Measurements from ENCODE around the gene PACRG. TPM values are rescaled to one million over a fixed set of nuclear protein-coding genes. Genes with fewer than 3 reads are reported as not detected.

PACRG gene
- total and polyA plus RNA-seq, 10 of the 15 experiments (the other 5 are each of a cell fraction or from before 2014, with no cell fraction given) = not detected

- Histone ChIP-seq H3K9me3 (replicated peaks; ENCODE audit: control insufficient read depth, insufficient read depth, low read length) (no peaks in the 10 kb centered on the region), H3K27ac (ENCODE audit: control insufficient read depth, insufficient read depth) (no peak overlapping the region), H4K20me1 (ENCODE audit: control insufficient read depth, insufficient read depth) (no peaks in the 10 kb centered on the region), H3K4me2 (ENCODE audit: control insufficient read depth, insufficient read depth) (no peak overlapping the region), H3K9ac (ENCODE audit: control insufficient read depth, insufficient read depth, low read length) (no peak overlapping the region), H3K27me3 (replicated peaks in 1 of 2; ENCODE audit: control insufficient read depth in 2 of 2, insufficient read depth in 2 of 2, low read length in 1 of 2) (no peaks in the 10 kb centered on the region), H3K4me1 (ENCODE audit: control insufficient read depth, insufficient read depth, low read length) (no peaks in the 10 kb centered on the region), H2AFZ (ENCODE audit: control insufficient read depth, low read depth, low read length) (no peak overlapping the region), H3K4me3 (no peak overlapping the region), H3K36me3 (ENCODE audit: control insufficient read depth in 2 of 2, insufficient read depth in 2 of 2, low read length in 1 of 2) (no peaks in the 10 kb centered on the region), H3K79me2 (ENCODE audit: control insufficient read depth, insufficient read depth, low read length) (no peaks in the 10 kb centered on the region)
- FAIRE-seq (no peak), DNase-seq (ENCODE audit: low read depth, low spot score) (no peak), ATAC-seq (no peak)
- intact Hi-C loops (cut with micrococcal nuclease; ENCODE audit: unreplicated experiment) (no loop called here), in situ Hi-C loops (cut with MboI) (no loop called here)
- 30% methylated on average over 9 of the region's 9 CpGs for WGBS (ENCODE audit: insufficient coverage, insufficient replicate concordance, low lambda C conversion rate, missing lambda C conversion rate)
- POLR2A ChIA-PET = interaction anchor here (0.7 kb wide), 1 partner anchor 13 kb away, joined by 3 read pairs; no protein-coding TSS in a partner anchor
- TF ChIP-seq EED (IDR thresholded peaks at IDR 0.05; ENCODE audit: low read depth) = no peak
- TF ChIP-seq ATF7 (IDR thresholded peaks at IDR 0.05; ENCODE audit: low read depth) = no peak
- TF ChIP-seq DPF2 (IDR thresholded peaks at IDR 0.05) = no peak
- no peak for TF ChIP-seq JUND (IDR thresholded peaks at IDR 0.05; ENCODE audit: low read depth, low read length)
- no peak for TF ChIP-seq FOS (IDR thresholded peaks at IDR 0.05; ENCODE audit: borderline replicate concordance, extremely low read depth, insufficient read length)
- no peak for TF ChIP-seq ATF3 (IDR thresholded peaks at IDR 0.05; ENCODE audit: borderline replicate concordance, extremely low read depth, low read depth, low read length)
- no peak for TF ChIP-seq SUZ12 (IDR thresholded peaks at IDR 0.05; ENCODE audit: unreplicated experiment)
- SMC1A ChIA-PET (ENCODE audit: uncharacterized antibody, unreplicated experiment) = no interaction called here
- BruUV-seq (replicated peaks) = no TSS peak
- RAD21 ChIA-PET (ENCODE audit: unreplicated experiment) = no interaction called here
- CTCF ChIA-PET = no interaction called here
Observed at GRCh38 chr6:162845972-162846371, 118.2 kb downstream of the PACRG start.

- SMC1A ChIA-PET (ENCODE audit: uncharacterized antibody, unreplicated experiment) = no interaction called here
- RAD21 ChIA-PET (ENCODE audit: unreplicated experiment) = no interaction called here
- H3K79me2 ChIP-seq (ENCODE audit: control insufficient read depth, insufficient read depth, low read length) = no peaks in the 10 kb centered on the region
- in situ Hi-C loops (cut with MboI) (no loop called here), intact Hi-C loops (cut with micrococcal nuclease; ENCODE audit: unreplicated experiment) (no loop called here)
- ATAC-seq (no peak), FAIRE-seq (no peak), DNase-seq (ENCODE audit: low read depth, low spot score) (no peak)
- H3K9me3 ChIP-seq (replicated peaks; ENCODE audit: control insufficient read depth, insufficient read depth, low read length) = no peaks in the 10 kb centered on the region
- no peaks in the 10 kb centered on the region for H4K20me1 ChIP-seq (ENCODE audit: control insufficient read depth, insufficient read depth)
- no peak overlapping the region for H2AFZ ChIP-seq (ENCODE audit: control insufficient read depth, low read depth, low read length)
- no peaks in the 10 kb centered on the region for H3K36me3 ChIP-seq (ENCODE audit: control insufficient read depth in 2 of 2, insufficient read depth in 2 of 2, low read length in 1 of 2)
- BruUV-seq (replicated peaks) = no TSS peak
- H3K4me2 ChIP-seq (ENCODE audit: control insufficient read depth, insufficient read depth) = no peak overlapping the region
- POLR2A ChIA-PET = no interaction called here
- H3K27me3 ChIP-seq (replicated peaks in 1 of 2; ENCODE audit: control insufficient read depth in 2 of 2, insufficient read depth in 2 of 2, low read length in 1 of 2) = no peaks in the 10 kb centered on the region
- 48% methylated on average over 5 of the region's 6 CpGs for WGBS (ENCODE audit: insufficient coverage, insufficient replicate concordance, low lambda C conversion rate, missing lambda C conversion rate)
- no peak overlapping the region for H3K27ac ChIP-seq (ENCODE audit: control insufficient read depth, insufficient read depth)
- CTCF ChIA-PET = no interaction called here
- no peak overlapping the region for H3K9ac ChIP-seq (ENCODE audit: control insufficient read depth, insufficient read depth, low read length)
- H3K4me1 ChIP-seq (ENCODE audit: control insufficient read depth, insufficient read depth, low read length) = no peaks in the 10 kb centered on the region
- TF ChIP-seq CEBPB (IDR thresholded peaks at IDR 0.05; ENCODE audit: borderline replicate concordance in 1 of 2, low read depth in 2 of 2, low read length in 2 of 2) (no peak), JUNB (IDR thresholded peaks at IDR 0.05) (no peak), SPI1 (IDR thresholded peaks at IDR 0.05; ENCODE audit: borderline replicate concordance, insufficient read depth, low read depth, low read length) (no peak), CTCF (IDR thresholded peaks at IDR 0.05 in 2 of 3, conservative IDR thresholded peaks at IDR 0.05 in 1 of 3; ENCODE audit: control insufficient read depth in 2 of 3, extremely low read depth in 1 of 3, insufficient read depth in 1 of 3, low read depth in 3 of 3, low read length in 3 of 3) (no peak), RFX5 (IDR thresholded peaks at IDR 0.05; ENCODE audit: low read depth, low read length) (no peak)
- no peak overlapping the region for H3K4me3 ChIP-seq
Observed at GRCh38 chr6:162846723-162847122, 118.9 kb downstream of the PACRG start.
